Aorta (tissue), 5 donors: Measurements from ENCODE around the gene IGHMBP2. TPM values are rescaled to one million over a fixed set of nuclear protein-coding genes. Genes with fewer than 3 reads are reported as not detected.

Experiments used
- ATAC-seq: fragments of 200-7000 bp; cut with Tn5 transposase; one replicate; pipeline ENCODE4 v1.9.1; 2022; ENCODE audit warnings: moderate library complexity; ENCODE audit not compliant: low FRiP score
- DNase-seq, 2 donors: peaks; one replicate each; pipeline ENCODE4 v3.0.0-alpha.2; 2020
- H3K27ac ChIP-seq, 2 donors: one replicate each; pipeline ENCODE4 v1.5.1; 2013; ENCODE audit warnings: low read length in 2 of 2, mild to moderate bottlenecking in 2 of 2, moderate library complexity in 2 of 2, control low read depth in 1 of 2, inconsistent platforms in 1 of 2, low read depth in 1 of 2
- H3K27me3 ChIP-seq, 2 donors: one replicate each; pipeline ENCODE4 v1.6.1; 2013; ENCODE audit warnings: control low read depth in 1 of 2, low read length in 1 of 2, mild to moderate bottlenecking in 1 of 2, moderate library complexity in 1 of 2; ENCODE audit not compliant: insufficient read depth in 2 of 2, control insufficient read depth in 1 of 2
- H3K36me3 ChIP-seq, 2 donors: one replicate each; pipeline ENCODE4 v1.6.1; 2013; ENCODE audit warnings: control low read depth in 1 of 2, low read length in 1 of 2, mild to moderate bottlenecking in 1 of 2; ENCODE audit not compliant: insufficient read depth in 2 of 2, control insufficient read depth in 1 of 2
- H3K4me1 ChIP-seq, 2 donors: one replicate each; pipeline ENCODE4 v1.6.1; 2013; ENCODE audit warnings: low read length in 2 of 2, control low read depth in 1 of 2, mild to moderate bottlenecking in 1 of 2, moderate library complexity in 1 of 2; ENCODE audit not compliant: insufficient read depth in 2 of 2, control insufficient read depth in 1 of 2
- H3K4me3 ChIP-seq, 2 donors: one replicate each; pipeline ENCODE4 v1.5.1; 2013; ENCODE audit warnings: low read length in 2 of 2, control low read depth in 1 of 2, mild to moderate bottlenecking in 1 of 2
- H3K9me3 ChIP-seq: one replicate; pipeline ENCODE4 v1.6.1; 2013; ENCODE audit warnings: mild to moderate bottlenecking, low read length; ENCODE audit not compliant: control insufficient read depth
- WGBS, 2 donors: extraction: QIAGEN DNeasy Blood & Tissue Kit; methylation state at CpG; one replicate each; pipeline ENCODE4 v1.1.7; 2013; 5-methylcytosine and 5-hydroxymethylcytosine counted together
- intact Hi-C, 2 donors: fragments of 100-400 bp; cut with DNase I; formaldehyde crosslinking; loops; one replicate each; pipeline versions ENCODE4 v1.14.2 to v1.15.0; 2022
- polyA plus RNA-seq, 2 donors: library from polyadenylated mRNA; stranded (reverse); fragments of 200-250 nt; gene quantifications; one replicate each; pipeline ENCODE4 v1.2.3, GENCODE V29; 2013
- total RNA-seq, 2 donors: library from RNA; stranded (reverse); fragmentation: NEBNext Ultra II Directional; extraction: Animal tissue kit (Norgen Biotek cat#: 25700); gene quantifications; one replicate each; pipeline ENCODE4 v1.2.1, GENCODE V29; 2021
- donor health status: healthy with polysubstance abuse.
- donor health status: Bipolar disorder and iron deficiency.
- donor health status: DM: no; HTN: no; CAD: no.
- donor health status: DM: no; HTN: no; CAD: no.
- donor health status: DM: yes; HTN: yes; CAD: no.

The IGHMBP2 gene
- total and polyA plus RNA-seq, 4 donors: 5.6 to 64.7 (median 29.1) TPM

DNA sequence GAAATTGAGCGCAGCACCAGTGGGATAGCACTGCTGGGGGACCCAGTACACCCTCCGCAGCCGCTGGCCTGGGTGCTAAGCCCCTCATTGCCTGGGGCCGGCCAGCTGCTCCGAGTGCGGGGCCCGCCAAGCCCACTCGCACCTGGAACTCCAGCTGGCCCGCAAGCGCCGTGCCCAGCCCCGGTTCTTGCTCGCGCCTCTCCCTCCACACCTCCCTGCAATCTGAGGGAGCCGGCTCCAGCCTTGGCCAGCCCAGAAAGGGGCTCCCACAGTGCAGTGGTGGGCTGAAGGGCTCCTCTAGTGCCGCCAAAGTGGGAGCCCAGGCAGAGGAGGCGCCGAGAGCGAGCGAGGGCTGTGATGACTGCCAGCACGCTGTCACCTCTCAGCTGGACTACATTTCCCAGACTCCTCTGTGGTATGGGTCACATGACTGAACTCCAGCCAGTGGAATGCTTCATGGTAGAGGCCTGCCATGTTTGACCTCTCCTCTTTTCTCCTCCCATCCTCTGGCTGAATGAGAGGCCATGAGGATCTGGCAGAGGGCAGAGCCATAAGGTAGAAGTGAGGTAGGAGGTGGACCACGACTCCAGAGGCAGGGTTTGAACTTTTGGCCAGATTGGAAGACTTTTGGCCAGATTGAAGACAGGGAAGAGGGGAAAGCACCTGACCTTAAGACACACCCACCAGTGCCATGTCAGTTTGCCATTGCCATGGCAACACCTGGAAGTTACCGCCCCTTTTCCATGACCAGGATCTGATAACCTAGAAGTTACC lies 70.9 kb downstream of the IGHMBP2 start:
- Histone ChIP-seq H3K27me3 (no peaks in the 10 kb centered on the region), H3K4me1 (no peaks in the 10 kb centered on the region), H3K36me3 (no peaks in the 10 kb centered on the region), H3K27ac (no peak overlapping the region), H3K4me3 (no peak overlapping the region), H3K9me3 (no peaks in the 10 kb centered on the region)
- intact Hi-C loops: no loop called here
- no peak for ATAC-seq
- DNase-seq: peak in 1 of 2 donors; percentile 41
- WGBS, 2 donors: 92 to 95% methylated on average over 23 of the region's 23 CpGs

DNA sequence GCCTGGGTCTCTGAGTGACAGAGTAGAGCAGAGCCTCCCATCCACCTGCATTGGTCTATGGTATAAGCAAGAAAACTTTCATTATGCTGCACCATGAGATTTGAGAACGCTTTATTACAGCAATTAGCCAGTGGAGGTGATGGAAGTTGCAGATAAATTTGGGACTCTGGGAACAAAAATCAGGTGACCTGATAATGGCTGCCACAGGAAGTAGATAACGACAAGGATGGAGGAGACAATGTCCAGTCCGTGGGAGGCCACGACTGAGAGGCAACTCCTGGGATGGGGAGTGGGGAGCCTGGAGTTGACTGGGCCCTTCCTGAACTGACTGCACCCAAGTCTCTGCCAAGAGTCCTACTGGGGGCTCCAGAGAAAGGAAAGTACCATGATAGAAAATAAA lies 72.4 kb downstream of the IGHMBP2 start:
- H3K36me3 ChIP-seq: no peaks in the 10 kb centered on the region
- no peaks in the 10 kb centered on the region for H3K9me3 ChIP-seq
- ATAC-seq (no peak), DNase-seq (peak in 1 of 2 donors; percentile 37)
- H3K4me3 ChIP-seq: no peak overlapping the region
- WGBS, 2 donors: 36 to 72% methylated on average over 4 of the region's 4 CpGs
- no peaks in the 10 kb centered on the region for H3K27me3 ChIP-seq
- intact Hi-C loops: no loop called here
- H3K27ac ChIP-seq: no peak overlapping the region
- H3K4me1 ChIP-seq: no peaks in the 10 kb centered on the region

DNA sequence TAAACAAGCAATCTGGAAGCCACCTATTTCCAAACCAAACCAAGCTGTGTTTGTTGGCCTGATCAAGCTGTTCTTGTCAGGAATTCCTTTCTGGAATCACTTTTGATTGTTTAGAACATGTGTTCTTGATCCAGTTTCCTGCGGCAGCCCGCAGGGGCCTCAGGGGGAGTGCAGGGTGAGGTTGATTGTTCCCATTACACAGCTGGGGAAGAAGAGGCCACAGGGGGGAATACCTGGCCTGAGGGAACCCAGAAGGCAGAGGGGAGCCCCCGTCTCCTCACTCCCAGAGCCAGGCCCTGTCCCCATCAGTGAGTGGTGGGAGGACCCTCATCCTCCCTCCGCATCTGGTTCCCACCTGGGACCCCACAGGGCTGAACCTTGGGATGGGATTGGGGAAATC lies 72.9 kb downstream of the IGHMBP2 start:
- no peaks in the 10 kb centered on the region for H3K4me1 ChIP-seq
- no peaks in the 10 kb centered on the region for H3K36me3 ChIP-seq
- intact Hi-C loops: no loop called here
- H3K27me3 ChIP-seq: no peaks in the 10 kb centered on the region
- no peak for ATAC-seq
- no peaks in the 10 kb centered on the region for H3K9me3 ChIP-seq
- peak in 1 of 2 donors; percentile 30 for DNase-seq
- H3K4me3 ChIP-seq: no peak overlapping the region
- 48 to 49% methylated on average over 4 of the region's 4 CpGs for WGBS, 2 donors
- H3K27ac ChIP-seq: no peak overlapping the region

DNA sequence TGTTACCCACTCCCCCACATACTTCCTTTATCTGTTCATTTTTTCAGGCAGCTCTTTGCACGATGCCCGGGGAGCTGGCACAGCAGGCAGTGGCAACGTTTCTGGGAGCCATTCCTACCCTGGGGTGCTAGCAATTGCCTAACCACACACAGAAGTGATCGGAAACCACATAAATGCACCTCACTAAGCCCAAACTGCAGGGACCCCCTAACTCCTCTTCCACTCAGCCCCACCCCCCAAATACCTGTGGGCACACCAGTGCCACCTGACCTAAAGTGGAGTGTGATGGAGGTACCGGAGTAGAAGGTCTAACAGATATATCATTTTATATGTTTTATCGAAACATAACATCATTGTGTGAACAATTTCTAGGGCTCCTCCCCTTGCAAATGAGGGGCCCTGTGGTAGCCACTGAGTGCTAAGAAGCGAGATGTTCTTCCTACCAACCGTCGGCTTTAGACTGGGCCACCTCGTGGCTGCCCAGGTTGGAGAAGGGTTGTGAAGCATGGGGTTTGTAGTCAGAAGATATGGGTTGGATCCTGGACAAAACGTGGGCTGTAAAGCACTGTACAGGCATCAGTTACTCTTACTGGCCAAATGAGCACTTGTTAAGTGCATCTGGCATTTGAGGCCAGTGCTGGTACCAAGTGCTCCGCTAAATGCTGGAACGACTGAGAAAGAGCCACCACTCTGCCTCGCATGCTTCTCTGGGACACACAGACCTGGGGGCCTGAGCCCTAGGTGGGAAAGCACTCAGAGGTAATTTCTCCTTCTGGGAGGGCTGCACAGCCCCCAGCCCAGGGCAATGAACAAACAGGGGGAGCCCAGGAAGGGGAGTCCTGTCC lies 74.3 kb downstream of the IGHMBP2 start:
- peak in 1 of 2 donors; percentile 13 for DNase-seq
- Histone ChIP-seq H3K9me3 (no peaks in the 10 kb centered on the region), H3K4me3 (no peak overlapping the region), H3K27me3 (no peaks in the 10 kb centered on the region), H3K27ac (no peak overlapping the region), H3K36me3 (no peaks in the 10 kb centered on the region), H3K4me1 (no peaks in the 10 kb centered on the region)
- WGBS, 2 donors: 65 to 69% methylated on average over 14 of the region's 14 CpGs
- no peak for ATAC-seq
- intact Hi-C loops: no loop called here

DNA sequence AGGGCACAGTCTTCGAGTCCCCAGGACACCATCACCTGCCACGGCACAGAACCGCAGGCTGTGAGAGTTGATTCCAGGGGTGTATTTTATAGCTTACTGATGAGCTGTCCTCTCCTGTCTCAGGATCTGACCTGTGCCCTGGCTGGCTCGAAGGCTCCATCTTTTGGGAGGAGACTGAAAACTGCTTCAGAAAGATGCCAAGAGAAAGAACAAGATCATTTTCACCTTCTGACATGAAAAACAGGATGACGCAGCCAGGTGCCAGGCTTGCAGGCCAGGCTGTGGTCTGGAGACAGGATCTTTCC lies 74.9 kb downstream of the IGHMBP2 start:
- DNase-seq (peak in 1 of 2 donors; percentile 36), ATAC-seq (no peak)
- intact Hi-C loops: no loop called here
- Histone ChIP-seq H3K4me1 (no peaks in the 10 kb centered on the region), H3K36me3 (no peaks in the 10 kb centered on the region), H3K4me3 (no peak overlapping the region), H3K27me3 (no peaks in the 10 kb centered on the region), H3K27ac (no peak overlapping the region), H3K9me3 (no peaks in the 10 kb centered on the region)
- WGBS, 2 donors: 86 to 87% methylated on average over 5 of the region's 5 CpGs

DNA sequence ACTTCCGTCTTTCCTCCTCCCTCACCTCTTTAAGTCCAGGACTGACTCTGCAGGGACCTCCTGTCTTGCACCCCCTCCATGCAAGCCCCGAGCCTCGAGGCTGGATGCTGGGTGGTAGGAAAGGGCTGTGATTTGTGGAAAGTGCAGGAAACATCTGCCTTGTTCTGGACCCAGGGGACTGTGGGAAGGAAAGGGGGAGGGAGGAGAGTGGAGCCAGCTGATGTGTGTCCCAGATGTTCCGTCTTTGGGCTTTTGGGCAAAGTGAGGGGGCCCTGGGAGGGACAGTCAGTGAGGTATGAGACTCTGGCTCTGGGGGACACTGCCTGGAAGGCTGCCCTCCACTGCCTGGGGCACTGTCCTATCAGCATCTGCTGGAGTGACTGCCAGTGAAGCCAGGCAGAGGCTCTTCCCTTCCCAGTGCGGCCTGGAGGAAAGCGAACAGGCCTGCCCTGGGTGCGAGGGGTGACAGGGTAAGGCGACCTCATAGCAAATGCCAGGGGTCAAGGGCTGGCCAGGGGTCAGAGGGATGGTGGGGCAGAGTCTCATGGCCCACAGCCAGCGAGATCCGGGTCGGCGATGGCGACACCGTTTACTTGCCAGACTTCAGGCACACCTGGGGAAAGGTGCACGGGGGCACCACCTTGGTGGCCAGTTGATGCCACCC lies 75.4 kb downstream of the IGHMBP2 start:
- intact Hi-C loops: no loop called here
- no peak overlapping the region for H3K4me3 ChIP-seq
- no peak for ATAC-seq
- peak in 1 of 2 donors; percentile 53 for DNase-seq
- no peaks in the 10 kb centered on the region for H3K27me3 ChIP-seq
- no peaks in the 10 kb centered on the region for H3K36me3 ChIP-seq
- H3K27ac ChIP-seq: no peak overlapping the region
- H3K4me1 ChIP-seq: no peaks in the 10 kb centered on the region
- WGBS, 2 donors: 78 to 79% methylated on average over 15 of the region's 15 CpGs
- no peaks in the 10 kb centered on the region for H3K9me3 ChIP-seq

DNA sequence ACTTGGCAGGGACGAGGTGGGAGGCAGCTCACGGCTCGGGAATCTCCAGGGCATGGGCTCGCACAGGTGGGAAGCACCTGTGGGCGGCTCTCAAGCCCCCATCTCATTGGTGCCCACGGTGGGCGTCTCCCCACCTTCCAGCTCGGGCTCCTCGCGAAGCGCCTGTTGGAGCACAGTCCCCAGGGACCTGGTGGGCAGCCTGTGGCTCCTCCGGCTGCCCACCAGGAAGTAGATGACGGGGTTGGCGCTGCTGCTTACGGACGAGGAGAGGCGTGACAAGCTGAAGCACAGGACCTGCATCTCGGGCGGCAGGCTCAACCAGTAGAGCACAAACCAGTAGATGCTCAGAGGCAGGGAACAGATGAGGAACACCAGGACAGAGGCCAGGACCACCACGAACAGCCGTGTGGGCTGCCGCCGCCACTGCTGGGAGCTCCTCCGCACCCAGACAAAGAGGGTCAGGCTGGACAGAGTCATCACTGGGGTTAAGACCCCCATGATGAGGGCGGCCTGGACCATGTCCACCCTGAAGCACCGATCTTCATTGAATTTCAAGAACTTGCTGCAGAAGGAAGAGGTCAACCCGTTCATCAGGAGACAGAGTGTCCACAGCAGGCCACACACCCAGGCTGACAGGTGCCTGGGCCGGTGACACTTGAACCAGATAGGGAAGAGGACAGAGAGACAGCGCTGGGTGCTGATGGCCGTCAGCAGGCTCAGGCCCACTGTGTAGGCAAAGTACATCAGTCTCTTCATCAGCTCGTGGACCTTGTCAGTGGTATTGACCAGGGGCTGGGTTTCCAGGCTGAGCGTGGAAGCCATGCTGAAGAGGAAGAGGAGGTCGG lies 76.5 kb downstream of the IGHMBP2 start:
- H3K36me3 ChIP-seq: no peaks in the 10 kb centered on the region
- peak in 1 of 2 donors; percentile 49 for DNase-seq
- H3K4me3 ChIP-seq: no peak overlapping the region
- no peak for ATAC-seq
- intact Hi-C loops: no loop called here
- no peaks in the 10 kb centered on the region for H3K9me3 ChIP-seq
- 88 to 92% methylated on average over 29 to 33 of the region's 33 CpGs for WGBS, 2 donors
- H3K4me1 ChIP-seq: no peaks in the 10 kb centered on the region
- H3K27me3 ChIP-seq: no peaks in the 10 kb centered on the region
- no peak overlapping the region for H3K27ac ChIP-seq

DNA sequence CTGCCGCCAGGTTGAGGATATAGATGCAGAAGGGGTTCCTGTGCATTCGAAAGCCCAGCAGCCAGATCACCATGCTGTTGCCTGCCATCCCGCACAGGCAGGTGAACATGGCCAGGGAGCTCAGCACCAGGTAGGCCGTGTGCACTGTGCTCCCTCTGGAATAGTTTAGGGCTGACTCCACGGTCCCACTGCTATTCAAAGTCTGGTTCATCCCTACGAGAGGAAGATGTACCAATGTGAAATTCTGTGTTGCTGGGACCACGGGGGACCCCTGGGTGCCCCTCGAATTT lies 77.0 kb downstream of the IGHMBP2 start, which contains the start of gene MRGPRD:
Gene MRGPRD (minus strand): TSS at position 211 of the 290 bp plus-strand sequence. CDS start 0 bp downstream, at position 211.
- no peaks in the 10 kb centered on the region for H3K27me3 ChIP-seq
- intact Hi-C loops: no loop called here
- no peak within 1 kb of the TSS for H3K4me3 ChIP-seq
- no peaks in the 10 kb centered on the region for H3K4me1 ChIP-seq
- H3K36me3 ChIP-seq: no peaks in the 10 kb centered on the region
- ATAC-seq: no peak
- H3K9me3 ChIP-seq: no peaks in the 10 kb centered on the region
- 87 to 88% methylated on average over 8 of the region's 8 CpGs for WGBS, 2 donors
- no peak within 1 kb of the TSS for H3K27ac ChIP-seq
- DNase-seq: peak in 1 of 2 donors; percentile 20
